Esophagus muscularis mucosa (tissue), 4 donors: ENCODE results near the gene MCM7.

ENCODE experiments used
- EP300 ChIP-seq: sonication (generic); formaldehyde crosslinking; IDR thresholded peaks from one replicate; pipeline ENCODE4 v1.6.1; 2017; ENCODE audit warnings: antibody characterized with exemption
- POLR2A ChIP-seq: fragments of 450-650 bp; IDR thresholded peaks from one replicate; pipeline ENCODE4 v1.6.1; 2017; ENCODE audit warnings: antibody characterized with exemption, moderate library complexity, mild to moderate bottlenecking, low read depth
- POLR2AphosphoS5 ChIP-seq, 2 donors: sonication (generic); formaldehyde crosslinking; IDR thresholded peaks; one replicate each; pipeline ENCODE4 v1.6.1; 2017; ENCODE audit warnings: antibody characterized with exemption in 2 of 2
- TF ChIP-seq, protein P1 (sequence below), 3 experiments: fragments of 200-600 bp in 2 of 3; fragments of 450-650 bp in 1 of 3; sonication (generic) in 2 of 3; IDR thresholded peaks; one replicate each; pipeline ENCODE4 v1.5.1; 2017 to 2019; ENCODE audit warnings: antibody characterized with exemption in 3 of 3, mild to moderate bottlenecking in 2 of 3, moderate library complexity in 1 of 3

DNA sequence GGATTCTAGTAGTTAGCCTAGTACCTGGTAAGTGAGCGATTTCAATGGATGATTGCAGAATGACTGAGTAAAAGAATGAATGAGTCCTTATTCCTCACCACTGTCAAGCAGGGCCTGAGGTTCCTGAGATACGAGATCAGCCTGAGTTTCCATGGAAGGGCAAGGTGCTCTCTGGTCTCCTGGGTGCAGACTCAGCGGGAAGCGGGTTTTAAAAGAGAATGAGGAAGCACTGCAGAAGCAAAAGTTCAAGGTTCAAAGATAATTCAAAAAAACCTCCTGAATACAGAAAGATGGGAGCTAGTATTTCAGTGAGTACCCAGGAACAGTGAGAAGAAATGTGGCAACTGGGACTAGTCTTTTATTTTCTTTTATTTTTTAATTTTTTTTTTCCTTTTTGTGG lies 24.0 kb downstream of the MCM7 start:
- TF ChIP-seq, protein P1, sequence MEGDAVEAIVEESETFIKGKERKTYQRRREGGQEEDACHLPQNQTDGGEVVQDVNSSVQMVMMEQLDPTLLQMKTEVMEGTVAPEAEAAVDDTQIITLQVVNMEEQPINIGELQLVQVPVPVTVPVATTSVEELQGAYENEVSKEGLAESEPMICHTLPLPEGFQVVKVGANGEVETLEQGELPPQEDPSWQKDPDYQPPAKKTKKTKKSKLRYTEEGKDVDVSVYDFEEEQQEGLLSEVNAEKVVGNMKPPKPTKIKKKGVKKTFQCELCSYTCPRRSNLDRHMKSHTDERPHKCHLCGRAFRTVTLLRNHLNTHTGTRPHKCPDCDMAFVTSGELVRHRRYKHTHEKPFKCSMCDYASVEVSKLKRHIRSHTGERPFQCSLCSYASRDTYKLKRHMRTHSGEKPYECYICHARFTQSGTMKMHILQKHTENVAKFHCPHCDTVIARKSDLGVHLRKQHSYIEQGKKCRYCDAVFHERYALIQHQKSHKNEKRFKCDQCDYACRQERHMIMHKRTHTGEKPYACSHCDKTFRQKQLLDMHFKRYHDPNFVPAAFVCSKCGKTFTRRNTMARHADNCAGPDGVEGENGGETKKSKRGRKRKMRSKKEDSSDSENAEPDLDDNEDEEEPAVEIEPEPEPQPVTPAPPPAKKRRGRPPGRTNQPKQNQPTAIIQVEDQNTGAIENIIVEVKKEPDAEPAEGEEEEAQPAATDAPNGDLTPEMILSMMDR (IDR thresholded peaks at IDR 0.05): no peak
- TF ChIP-seq POLR2AphosphoS5 (IDR thresholded peaks at IDR 0.05) (no peak), POLR2A (no peak), EP300 (no peak)
